Stimulated activated CD8-positive, alpha-beta memory T cell treated with anti-CD3 and anti-CD28 coated beads, Interleukin-4, amount 100 ng/mL, for 4 hours (primary cell): ENCODE data around the gene PIK3C2G.
"Not testable (repeated sequence)": the region's sequence is repeated elsewhere in the genome, so short reads cannot be mapped to it uniquely, and the experiment has no call there.

ENCODE experiments used
- DNase-seq, 2 donors: peaks; one replicate each; pipeline ENCODE4 v3.0.0-alpha.2; 2020; ENCODE audit warnings: low read depth in 2 of 2, low spot score in 1 of 2

Gene PIK3C2G

DNA sequence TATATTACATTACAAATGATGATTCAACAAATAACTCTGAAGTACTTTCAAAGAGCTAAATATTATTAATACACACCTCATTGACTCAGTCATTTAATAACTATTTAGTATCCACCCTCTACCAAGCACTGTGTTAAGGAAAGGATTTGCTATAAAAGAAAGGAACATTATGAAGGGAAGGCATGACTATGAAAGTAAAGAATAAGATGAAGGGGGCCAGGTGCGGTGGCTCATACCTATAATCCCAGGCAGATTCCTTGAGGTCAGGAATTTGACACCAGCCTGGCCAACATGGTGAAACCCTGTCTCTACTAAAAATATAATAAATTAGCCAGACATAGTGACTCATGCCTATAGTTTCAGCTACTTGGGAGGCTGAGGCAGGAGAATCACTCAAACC lies 368.6 kb downstream of the PIK3C2G start:
- no peak for DNase-seq

DNA sequence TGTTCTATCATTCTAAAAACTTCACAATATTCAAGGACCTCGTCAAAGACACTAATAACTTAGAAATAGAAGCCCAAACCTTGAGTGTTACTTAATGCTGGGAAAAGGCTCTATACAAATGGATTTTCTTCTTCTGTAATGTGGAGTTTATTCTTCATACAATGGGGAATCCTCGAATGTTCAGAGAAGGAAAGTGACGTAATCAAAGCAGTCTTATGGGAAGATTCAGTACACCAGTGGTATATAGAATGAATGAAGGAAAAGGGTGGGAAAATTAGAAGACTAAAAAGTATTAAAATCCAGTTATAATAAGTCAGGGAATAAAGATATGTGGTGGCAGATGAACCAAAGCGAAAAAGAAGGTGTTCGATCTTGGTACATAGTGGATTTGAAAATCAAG lies 370.0 kb downstream of the PIK3C2G start:
- DNase-seq, result no peak

DNA sequence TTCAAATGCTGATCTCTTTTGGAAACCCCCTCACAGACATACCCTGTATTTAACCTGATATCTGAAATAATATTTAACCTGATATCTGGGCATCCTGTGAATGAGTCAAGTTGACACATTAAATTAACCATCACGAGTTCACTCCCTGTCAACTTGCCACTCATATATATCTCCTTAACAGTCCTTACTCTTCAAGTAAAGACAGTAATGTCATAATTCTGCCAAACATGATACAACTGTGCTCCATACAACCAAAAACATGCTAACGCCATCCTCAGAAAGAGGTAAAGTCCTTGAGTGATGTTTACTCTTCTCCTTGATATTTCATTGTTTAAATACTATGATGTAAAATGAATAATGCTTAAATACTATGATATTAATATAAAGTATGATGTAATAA lies 371.5 kb downstream of the PIK3C2G start:
- no peak for DNase-seq

DNA sequence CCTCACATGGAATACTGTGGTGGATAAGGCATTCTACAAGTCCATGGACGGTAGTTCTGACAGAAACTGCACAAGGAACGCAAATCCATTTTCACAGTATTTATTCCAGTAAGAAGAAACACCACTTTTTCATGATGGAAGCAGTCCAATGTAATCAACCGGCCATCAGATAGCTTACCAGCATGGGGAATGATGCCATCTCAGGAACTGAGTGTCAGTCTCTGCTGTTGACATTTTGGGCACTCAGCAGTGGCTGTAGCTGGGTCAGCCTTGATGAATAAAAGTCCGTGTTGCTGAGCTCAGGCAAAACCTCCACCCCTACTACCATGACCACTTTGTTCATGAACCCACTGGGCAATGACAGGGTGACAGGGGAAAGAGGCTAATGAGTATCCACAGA lies 373.1 kb downstream of the PIK3C2G start:
- no peak for DNase-seq

DNA sequence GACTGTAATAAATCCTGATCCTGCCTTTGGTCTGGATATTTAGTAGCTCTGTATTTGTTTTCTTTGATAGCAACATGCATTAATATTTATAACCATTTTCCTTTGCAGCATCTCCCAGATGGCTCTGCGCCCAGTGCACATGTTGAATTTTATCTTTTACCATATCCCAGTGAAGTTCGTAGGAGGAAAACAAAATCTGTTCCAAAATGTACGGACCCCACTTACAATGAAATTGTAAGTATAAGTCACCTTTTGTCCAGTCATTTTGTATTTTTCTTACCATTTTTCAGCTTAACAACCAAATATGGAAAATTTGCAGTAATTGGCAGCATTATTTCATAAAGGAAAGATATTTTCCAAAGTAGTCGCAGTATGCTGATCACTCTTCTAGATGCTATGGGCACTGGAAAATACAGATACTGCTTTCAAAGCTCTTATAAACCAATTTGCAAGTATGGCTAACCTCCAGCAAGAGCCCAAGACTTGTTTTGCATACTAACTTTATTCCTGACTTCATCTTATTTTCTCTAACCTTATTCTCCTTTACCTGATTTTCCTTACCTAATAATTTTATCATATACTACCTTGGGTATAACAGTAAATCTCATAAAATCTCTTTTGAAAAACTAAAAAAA lies 379.1 kb downstream of the PIK3C2G start:
- DNase-seq, result no peak

DNA sequence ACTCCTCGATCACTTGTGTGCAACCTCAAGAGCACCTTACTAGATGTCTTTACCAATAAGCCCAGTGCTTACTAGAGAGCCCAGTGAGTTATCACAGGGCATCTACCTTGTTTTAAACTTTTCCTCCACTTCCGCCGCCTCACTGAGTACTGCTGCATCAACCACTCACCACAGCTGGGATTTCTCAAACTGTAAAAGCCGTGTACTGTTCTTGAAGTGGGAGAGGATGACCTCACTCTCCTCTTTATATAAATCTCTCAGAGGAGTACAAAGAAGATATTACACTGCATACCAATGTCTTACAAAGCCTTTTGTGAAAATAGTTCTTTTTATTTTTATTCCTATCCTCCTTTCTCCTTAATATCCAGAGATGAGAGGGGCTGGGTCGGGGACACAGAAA lies 382.4 kb downstream of the PIK3C2G start:
- no peak for DNase-seq

DNA sequence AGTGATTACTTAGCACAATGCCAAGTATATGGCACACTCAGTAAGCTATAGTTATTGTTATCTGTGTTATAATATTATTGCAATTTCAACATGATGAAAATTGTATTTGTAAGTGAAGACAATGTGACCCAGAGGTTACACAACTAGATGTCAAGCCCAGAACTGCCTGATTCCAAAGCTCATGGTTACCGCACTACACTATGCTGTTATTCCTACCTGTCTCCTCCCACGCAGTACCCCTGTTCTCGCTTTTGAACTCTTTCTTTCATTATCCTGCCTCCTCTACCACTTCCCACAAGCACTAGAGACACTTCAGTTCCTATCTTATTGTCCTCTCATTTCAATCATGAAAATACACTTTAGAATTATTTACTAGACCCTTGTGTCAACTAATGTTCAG lies 383.2 kb downstream of the PIK3C2G start:
- DNase-seq, result no peak

DNA sequence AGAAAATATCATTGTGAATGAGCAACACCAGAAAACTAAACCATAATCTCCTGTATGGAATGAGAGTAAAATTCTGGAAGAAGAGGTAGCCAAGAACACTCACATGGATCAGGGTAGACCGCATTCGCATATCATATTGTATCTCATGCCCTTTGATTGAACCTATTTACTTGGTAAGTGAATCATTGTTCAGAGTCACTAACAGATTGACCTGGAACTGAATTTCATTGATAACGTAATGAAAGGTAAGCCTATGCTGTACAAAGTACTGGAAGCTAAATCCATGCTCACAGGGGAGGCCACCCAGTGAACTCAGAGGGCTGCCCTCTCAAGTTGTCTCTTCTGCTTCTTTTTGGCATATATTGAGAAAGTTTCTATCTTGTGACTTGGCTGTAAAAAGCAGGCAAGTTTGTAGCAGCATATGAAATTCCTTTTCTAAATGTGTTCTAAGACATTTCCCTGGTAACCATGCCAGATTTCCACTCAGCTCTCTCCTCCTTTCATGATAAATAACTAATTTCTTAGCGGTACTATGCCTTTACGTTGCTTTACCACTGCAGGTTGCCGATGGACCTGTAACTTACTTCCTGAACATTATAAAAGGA lies 385.1 kb downstream of the PIK3C2G start:
- DNase-seq, result no peak

DNA sequence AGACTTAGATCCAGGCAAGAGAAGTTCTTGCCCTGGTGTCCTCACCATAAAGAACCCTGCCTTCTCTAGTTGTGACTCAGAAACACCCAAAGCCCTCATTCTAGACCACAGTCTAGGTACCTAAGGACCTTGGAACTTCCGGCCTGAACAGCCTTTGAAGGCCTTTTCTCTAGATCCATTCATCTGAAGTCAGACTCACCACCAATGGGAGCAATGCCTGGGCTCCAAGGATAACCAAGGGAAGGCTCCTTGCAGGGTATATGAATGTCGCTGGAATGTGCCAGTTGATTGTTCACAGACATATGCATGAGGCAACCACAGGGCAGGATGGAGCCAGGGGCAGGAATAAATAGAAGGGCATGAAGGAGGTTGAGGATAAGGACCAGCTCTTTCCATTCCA lies 390.2 kb downstream of the PIK3C2G start:
- DNase-seq, result no peak

DNA sequence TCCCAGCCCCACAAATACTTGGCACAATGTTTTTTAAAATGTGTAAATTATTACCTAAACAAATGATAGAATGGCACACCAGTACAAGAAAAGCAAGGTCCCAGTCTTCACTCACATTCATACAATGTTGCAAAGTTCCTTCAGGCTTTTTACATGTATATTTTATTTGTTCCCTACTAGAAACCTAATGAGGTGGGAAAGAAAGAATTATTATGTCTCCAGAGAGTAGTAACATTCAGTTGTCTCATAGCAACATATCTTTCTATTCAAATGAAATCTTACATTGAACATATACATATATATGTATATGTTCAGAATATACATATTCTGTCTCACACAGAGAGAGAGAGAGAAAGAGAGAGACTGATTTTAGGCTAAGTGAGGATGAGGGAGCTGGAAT lies 391.3 kb downstream of the PIK3C2G start:
- DNase-seq, result no peak

DNA sequence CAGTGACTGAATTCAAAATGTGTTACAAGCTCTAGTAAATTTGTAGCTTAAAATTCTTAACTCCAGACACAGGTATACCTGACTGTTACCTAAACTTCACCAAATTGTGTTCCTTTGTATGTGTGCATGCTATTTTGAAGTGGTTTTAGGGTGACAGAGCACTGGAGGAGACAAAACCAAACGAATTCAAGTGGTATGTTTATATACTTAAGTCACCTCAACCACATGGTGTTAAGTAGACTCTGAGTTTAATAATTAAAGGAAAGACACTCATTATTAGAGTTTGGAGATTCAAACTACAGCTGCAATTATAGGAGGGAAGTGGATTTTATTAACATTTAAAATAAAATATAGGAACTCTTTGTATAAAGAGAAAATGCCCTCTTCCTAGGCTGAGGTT lies 392.1 kb downstream of the PIK3C2G start:
- DNase-seq, result no peak

DNA sequence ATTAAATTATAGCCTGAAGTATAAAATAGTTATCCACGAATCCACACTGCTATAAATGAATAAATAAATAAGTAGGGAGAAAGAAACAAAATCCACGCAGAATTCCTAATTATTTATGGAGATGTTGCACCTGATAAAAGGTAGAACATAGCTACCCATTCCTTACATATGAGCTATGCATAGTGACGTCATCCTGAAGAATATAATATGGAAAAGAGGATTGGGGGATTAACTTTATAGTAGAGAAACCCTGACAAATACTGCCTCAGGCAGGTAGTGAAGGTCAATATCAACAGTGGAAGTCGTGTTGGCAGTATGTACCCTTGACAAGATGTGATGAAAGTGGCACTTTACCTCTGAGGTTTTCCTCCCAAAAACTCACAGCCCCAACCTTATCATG lies 394.0 kb downstream of the PIK3C2G start:
- no peak for DNase-seq

DNA sequence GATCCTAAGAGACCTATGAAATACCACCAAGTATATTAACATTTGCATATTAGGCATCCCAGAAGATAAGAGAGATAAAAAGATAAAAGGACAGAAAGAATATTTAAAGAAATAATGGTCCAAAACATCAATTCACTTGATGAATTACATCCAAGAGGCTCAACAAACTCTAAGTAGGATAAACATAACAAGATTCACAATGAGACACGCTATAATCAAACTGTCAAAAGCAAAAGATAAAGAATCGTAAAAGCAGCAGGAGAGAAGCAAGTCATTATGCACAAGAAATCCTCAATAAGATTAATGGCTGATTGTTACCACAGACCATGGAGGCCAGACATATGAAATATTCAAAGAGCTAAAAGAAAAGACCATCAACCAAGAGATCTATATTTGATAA lies 396.9 kb downstream of the PIK3C2G start:
- DNase-seq, result no peak

DNA sequence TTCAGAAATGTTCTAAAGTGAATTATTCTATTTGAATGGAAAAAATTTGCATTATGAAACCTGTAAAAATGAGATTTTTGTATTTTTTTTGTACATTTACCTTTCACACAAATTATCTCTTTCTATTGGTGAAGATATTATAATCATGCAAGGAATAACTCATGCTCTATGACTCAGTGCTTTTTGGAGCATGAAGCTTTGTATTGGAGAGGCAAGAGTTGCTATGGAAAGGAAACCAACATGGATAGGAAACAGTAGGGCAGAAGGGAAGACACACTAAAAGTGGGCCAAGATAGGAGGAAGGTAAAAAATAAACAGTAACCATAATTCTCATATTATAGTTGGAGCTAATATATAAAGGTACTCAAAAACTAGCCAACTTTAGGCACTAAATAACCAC lies 397.5 kb downstream of the PIK3C2G start:
- DNase-seq, result no peak

DNA sequence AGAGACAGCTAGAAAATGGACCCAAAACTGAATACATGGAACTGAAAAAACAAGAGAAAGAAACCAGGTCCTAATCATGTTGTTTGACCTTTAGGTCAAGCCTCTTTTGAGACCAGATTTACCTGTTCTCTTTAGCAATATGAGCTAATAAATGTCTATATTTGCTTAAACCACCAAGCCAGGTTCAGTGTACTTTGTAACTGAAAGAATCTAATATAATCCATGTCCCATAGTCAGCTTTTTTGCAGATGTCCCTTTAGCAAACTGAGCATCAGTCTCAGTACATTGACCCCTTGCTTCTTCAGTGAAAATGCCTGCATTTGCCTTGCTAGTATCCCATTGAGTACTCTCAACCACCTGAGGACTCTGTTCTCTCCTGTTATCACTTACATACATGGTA lies 414.8 kb downstream of the PIK3C2G start:
- no peak for DNase-seq

DNA sequence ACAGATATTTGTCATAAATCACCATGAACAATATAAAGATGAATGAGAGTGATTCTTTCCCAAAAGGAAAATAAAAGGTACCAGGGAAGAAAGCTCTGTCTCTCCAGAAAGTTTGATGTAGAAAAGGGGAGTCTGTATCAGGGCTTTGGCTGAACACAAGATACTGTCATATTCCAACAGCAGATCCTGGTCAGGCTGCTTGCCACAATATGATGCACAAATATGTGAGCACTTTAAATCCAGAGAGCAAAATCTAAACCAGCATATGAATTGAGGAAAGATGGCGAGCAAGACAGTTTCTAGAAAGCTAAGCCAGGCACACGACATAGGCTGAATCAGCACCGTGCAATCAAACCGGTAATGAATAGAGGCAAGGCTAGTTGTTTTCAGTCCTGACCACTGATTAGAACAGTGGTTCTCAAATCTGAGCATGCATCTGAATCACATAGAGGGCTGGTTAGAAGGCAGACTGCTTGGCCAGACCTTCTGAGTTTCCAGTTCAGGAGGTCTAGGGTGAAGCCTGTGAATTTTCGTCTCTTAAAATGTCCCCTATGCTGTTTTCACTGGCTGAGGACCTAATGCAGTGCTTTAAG lies 415.8 kb downstream of the PIK3C2G start:
- DNase-seq, result no peak

DNA sequence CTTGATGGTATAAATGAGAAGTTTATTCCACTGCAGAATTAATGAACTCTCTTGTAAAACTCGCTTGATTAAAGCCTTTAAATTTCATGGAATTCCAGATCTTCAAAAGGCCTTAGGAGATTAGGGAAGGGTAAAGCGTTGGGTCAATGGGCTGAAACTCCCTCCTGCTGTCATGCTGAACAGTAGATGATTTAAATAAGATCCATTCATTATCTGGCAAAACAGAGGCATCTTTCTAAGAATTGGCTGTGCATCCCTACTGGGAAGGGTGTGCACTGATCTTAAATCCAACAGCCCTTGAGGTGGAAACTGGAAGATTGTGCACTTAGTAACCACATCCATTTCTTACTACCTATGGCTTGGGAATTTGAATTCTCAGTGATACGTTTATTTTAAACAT lies 420.5 kb downstream of the PIK3C2G start:
- no peak for DNase-seq

DNA sequence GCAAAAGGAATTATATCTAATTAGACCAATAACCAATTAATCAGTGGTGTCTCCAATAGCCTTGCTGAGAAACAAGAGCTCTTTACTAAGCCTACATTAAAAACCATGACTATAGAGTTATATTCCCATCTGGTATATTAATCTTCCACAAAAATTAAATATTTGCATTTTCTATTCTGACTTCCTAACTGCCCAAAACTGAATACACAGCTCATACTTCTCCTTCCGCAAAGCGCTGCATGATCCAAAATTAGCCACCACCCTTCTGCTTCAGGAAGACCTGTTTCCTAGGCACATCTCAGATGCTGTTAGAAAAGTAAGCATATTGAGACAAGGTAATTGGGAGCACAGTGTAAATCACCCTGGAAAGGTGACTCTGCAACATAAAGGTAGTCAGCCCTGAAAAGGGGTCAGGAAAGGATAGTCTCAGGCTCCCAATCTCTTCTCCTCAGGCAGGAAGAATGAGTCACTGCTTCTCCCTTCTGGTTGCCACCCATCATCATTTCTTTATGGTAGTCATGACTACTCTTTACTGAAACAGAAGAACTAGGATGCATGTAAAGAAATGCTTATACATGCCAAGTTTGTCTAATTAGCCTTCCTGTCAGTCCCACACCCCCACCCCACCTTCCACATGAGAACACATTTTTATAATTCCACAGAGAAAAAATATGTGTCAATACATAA lies 422.2 kb downstream of the PIK3C2G start:
- no peak for DNase-seq

DNA sequence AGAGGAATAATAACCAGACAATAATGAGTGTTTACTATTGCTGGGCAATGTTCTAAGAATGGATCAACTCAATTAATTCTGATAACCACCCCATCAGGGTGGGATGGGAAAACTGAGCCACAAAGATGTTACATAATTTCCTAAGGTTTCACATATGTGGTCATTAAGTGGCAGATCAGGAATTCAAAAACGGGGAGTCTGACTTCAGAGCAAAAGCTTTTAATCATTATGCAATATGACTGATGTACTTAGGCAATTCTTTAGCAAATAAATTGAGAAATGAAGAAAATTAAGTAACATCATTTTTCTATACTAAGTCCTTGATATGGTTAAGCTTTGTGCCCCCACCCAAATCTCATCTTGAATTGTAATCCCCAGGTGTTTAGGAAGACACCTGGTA lies 423.1 kb downstream of the PIK3C2G start:
- no peak for DNase-seq

DNA sequence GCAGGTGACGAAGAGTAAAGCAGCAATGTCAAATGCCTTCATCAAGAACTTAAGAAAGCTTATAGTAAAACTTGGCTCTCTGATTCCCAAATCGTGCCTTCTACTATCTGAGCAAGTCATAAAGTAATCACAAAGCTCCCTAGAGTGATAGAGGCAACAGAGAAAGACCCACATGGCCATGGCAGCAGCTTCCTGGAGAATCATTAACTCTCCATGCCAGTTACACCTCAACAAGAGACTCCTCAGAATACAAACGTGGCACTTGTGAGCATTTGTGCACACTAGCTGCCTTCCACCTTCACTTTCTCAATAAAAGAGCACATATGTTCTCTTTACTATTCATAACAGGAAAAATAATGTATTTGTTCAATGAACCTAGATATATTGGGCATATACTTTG lies 428.5 kb downstream of the PIK3C2G start:
- DNase-seq, result no peak

DNA sequence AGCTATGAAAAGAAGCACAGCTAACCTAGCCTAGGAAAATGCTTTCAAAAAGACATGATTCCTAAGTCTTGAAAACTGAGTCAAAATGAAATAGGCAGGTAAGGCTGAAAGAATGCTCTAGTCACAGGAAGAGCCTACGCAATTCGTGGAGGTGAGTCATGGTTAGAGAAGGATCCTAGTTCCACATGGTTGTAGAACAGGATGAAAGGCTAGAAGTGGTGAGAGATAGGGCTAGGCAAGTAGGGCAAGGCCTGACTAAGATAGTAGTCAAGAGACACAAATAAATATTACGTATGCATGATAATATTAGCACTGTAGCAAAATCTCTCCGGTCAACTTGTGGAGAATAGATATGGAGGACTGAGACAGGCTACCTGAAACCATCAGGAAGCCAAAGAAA lies 429.3 kb downstream of the PIK3C2G start:
- DNase-seq, result no peak

DNA sequence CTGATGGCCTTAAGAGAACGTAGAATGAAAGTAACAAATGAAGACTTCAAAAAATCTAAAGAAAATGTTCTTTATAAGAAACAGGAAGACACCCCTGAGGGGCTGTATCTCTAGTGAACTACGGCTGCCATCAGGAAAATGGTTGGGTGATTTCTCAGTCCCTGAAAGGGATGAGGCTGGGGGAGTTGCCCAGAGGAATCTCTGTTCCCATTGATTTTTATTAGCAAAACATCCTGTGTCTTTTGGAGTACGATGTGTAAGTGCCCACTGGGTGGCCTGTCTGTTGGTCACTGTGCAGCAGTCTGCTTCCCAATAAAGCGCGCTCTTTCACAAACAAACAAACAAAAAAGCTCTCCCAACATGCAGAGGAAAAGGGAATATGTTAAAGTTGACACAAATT lies 432.7 kb downstream of the PIK3C2G start:
- DNase-seq, result not testable (repeated sequence)
